ENCODE measurements around the gene CHCHD3.

CHCHD3 gene

GRCh38 chr7:132988117-132988516 is 93.8 kb downstream of the CHCHD3 start:
- TF ChIP-seq TAF1 (IDR thresholded peaks at IDR 0.05; ENCODE audit: borderline replicate concordance, insufficient read depth, low read length): no peak
- TF ChIP-seq SIN3A (IDR thresholded peaks at IDR 0.05; ENCODE audit: borderline replicate concordance, insufficient read depth, low read length): no peak
- TF ChIP-seq POLR2AphosphoS5 (IDR thresholded peaks at IDR 0.05; ENCODE audit: low read depth, low read length): no peak
- no peak for TF ChIP-seq REST (IDR thresholded peaks at IDR 0.05; ENCODE audit: insufficient read depth in 1 of 2, low read depth in 2 of 2, low read length in 2 of 2)
- no peak for TF ChIP-seq FOXP2 (optimal IDR thresholded peaks at IDR 0.05; ENCODE audit: borderline replicate concordance, extremely low read depth, extremely low read length, insufficient read depth)

DNA sequence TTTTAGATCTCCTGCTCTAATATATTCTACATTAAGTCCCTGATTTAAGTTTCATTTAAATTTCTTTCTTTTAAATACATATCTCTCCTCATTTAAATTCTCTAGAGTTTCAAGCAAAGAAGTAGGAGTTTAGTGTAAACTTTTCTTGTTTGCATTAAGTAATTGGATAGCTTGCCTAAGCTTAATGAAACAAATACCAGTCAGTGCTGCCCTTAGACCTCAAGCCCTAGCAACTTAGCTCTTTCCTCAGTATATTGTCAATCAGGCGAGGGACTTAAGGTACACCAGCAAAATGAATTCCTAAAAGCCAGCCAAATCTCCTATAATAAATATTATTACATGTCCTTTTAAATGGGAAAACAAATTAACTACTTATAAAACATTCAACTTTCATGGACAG is 101.5 kb downstream of the CHCHD3 start:
- no peak for TF ChIP-seq SIN3A (IDR thresholded peaks at IDR 0.05; ENCODE audit: borderline replicate concordance, insufficient read depth, low read length)
- TF ChIP-seq FOXP2 (optimal IDR thresholded peaks at IDR 0.05; ENCODE audit: borderline replicate concordance, extremely low read depth, extremely low read length, insufficient read depth): no peak
- TF ChIP-seq POLR2AphosphoS5 (IDR thresholded peaks at IDR 0.05; ENCODE audit: low read depth, low read length): no peak
- TF ChIP-seq TAF1 (IDR thresholded peaks at IDR 0.05; ENCODE audit: borderline replicate concordance, insufficient read depth, low read length): no peak
- TF ChIP-seq REST (IDR thresholded peaks at IDR 0.05; ENCODE audit: insufficient read depth in 1 of 2, low read depth in 2 of 2, low read length in 2 of 2): no peak

GRCh38 chr7:132979524-132979923 is 102.4 kb downstream of the CHCHD3 start:
- no peak for TF ChIP-seq POLR2AphosphoS5 (IDR thresholded peaks at IDR 0.05; ENCODE audit: low read depth, low read length)
- TF ChIP-seq TAF1 (IDR thresholded peaks at IDR 0.05; ENCODE audit: borderline replicate concordance, insufficient read depth, low read length): no peak
- no peak for TF ChIP-seq REST (IDR thresholded peaks at IDR 0.05; ENCODE audit: insufficient read depth in 1 of 2, low read depth in 2 of 2, low read length in 2 of 2)
- TF ChIP-seq SIN3A (IDR thresholded peaks at IDR 0.05; ENCODE audit: borderline replicate concordance, insufficient read depth, low read length): no peak
- TF ChIP-seq FOXP2 (optimal IDR thresholded peaks at IDR 0.05; ENCODE audit: borderline replicate concordance, extremely low read depth, extremely low read length, insufficient read depth): no peak

GRCh38 chr7:132977234-132977633 is 104.7 kb downstream of the CHCHD3 start:
- TF ChIP-seq TAF1 (IDR thresholded peaks at IDR 0.05; ENCODE audit: borderline replicate concordance, insufficient read depth, low read length) (no peak), SIN3A (IDR thresholded peaks at IDR 0.05; ENCODE audit: borderline replicate concordance, insufficient read depth, low read length) (no peak), REST (IDR thresholded peaks at IDR 0.05; ENCODE audit: insufficient read depth in 1 of 2, low read depth in 2 of 2, low read length in 2 of 2) (no peak), POLR2AphosphoS5 (IDR thresholded peaks at IDR 0.05; ENCODE audit: low read depth, low read length) (no peak), FOXP2 (optimal IDR thresholded peaks at IDR 0.05; ENCODE audit: borderline replicate concordance, extremely low read depth, extremely low read length, insufficient read depth) (no peak)

- TF ChIP-seq TAF1 (IDR thresholded peaks at IDR 0.05; ENCODE audit: borderline replicate concordance, insufficient read depth, low read length) (no peak), REST (IDR thresholded peaks at IDR 0.05; ENCODE audit: insufficient read depth in 1 of 2, low read depth in 2 of 2, low read length in 2 of 2) (no peak), SIN3A (IDR thresholded peaks at IDR 0.05; ENCODE audit: borderline replicate concordance, insufficient read depth, low read length) (no peak), FOXP2 (optimal IDR thresholded peaks at IDR 0.05; ENCODE audit: borderline replicate concordance, extremely low read depth, extremely low read length, insufficient read depth) (no peak), POLR2AphosphoS5 (IDR thresholded peaks at IDR 0.05; ENCODE audit: low read depth, low read length) (no peak)
These were observed 109.1 kb downstream of the CHCHD3 start for GRCh38 chr7:132972745-132973144.
